SK-N-SH (cell line): ENCODE measurements around the gene PLD2. TPM values are rescaled to one million over a fixed set of nuclear protein-coding genes. Genes with fewer than 3 reads are reported as not detected.

ENCODE experiments used
- CTCF ChIA-PET: fragments of 300-600, 350-600 bp; formaldehyde crosslinking; extraction: SDS; loops from one replicate; lab custom pipeline; 2021; lab: Yijun Ruan, JAX
- POLR2A ChIA-PET: fragments of 350-600 bp; sonication (Branson Sonifier 250); formaldehyde crosslinking; extraction: SDS; loops from one replicate; lab custom pipeline; 2020; ENCODE audit warnings: antibody characterized with exemption, inconsistent platforms; lab: Yijun Ruan, JAX
- DNase-seq: peaks from one replicate; pipeline ENCODE4 v3.0.0; 2012
- H2AFZ ChIP-seq: fragments of 200-600 bp; sonication (generic); 2 replicates; pipeline ENCODE4 v1.8.1; 2016; ENCODE audit warnings: antibody characterized with exemption, mild to moderate bottlenecking, low read depth
- H3F3A ChIP-seq: fragments of 200-600 bp; sonication (generic); replicated peaks from 2 replicates; pipeline ENCODE3; 2016; ENCODE audit warnings: antibody characterized with exemption, mild to moderate bottlenecking; ENCODE audit not compliant: insufficient read depth
- H3K27ac ChIP-seq, 2 experiments: fragments of 200-500 bp in 1 of 2; fragments of 200-600 bp in 1 of 2; sonication (Bioruptor generic) in 1 of 2; sonication (generic), shearing (Covaris generic) in 1 of 2; 2 replicates each; pipeline versions ENCODE4 v1.5.1 to v1.6.1; 2014 to 2016; ENCODE audit warnings: low read depth in 2 of 2, inconsistent platforms in 1 of 2, low read length in 1 of 2, mild to moderate bottlenecking in 1 of 2, mixed read lengths in 1 of 2
- H3K27me3 ChIP-seq: fragments of 200-600 bp; sonication (generic), shearing (Covaris generic); 2 replicates; pipeline ENCODE4 v1.6.1; 2016; ENCODE audit warnings: mixed run types; ENCODE audit not compliant: insufficient read depth
- H3K36me3 ChIP-seq, 2 experiments: fragments of 200-500 bp in 1 of 2; fragments of 200-600 bp in 1 of 2; sonication (Bioruptor generic) in 1 of 2; sonication (generic) in 1 of 2; replicated peaks in 1 of 2; 2 replicates each; pipeline versions ENCODE3 to v1.5.1; 2014 to 2016; ENCODE audit warnings: low read length in 1 of 2, mild to moderate bottlenecking in 1 of 2; ENCODE audit not compliant: insufficient read depth in 2 of 2, control insufficient read depth in 1 of 2
- H3K4me1 ChIP-seq, 2 experiments: fragments of 200-500 bp in 1 of 2; fragments of 200-600 bp in 1 of 2; sonication (Bioruptor generic) in 1 of 2; sonication (generic), shearing (Covaris generic) in 1 of 2; 2 replicates each; pipeline versions ENCODE4 v1.5.1 to v1.6.1; 2014 to 2016; ENCODE audit warnings: low read depth in 1 of 2, low read length in 1 of 2, mixed run types in 1 of 2; ENCODE audit not compliant: insufficient read depth in 2 of 2, control insufficient read depth in 1 of 2
- H3K4me2 ChIP-seq: fragments of 200-600 bp; sonication (generic), shearing (Covaris generic); 2 replicates; pipeline ENCODE4 v1.6.1; 2017; ENCODE audit warnings: mixed run types
- H3K4me3 ChIP-seq, 2 experiments: fragments of 200-500 bp in 1 of 2; fragments of 200-600 bp in 1 of 2; sonication (Bioruptor generic) in 1 of 2; sonication (generic), shearing (Covaris generic) in 1 of 2; 2 replicates each; pipeline versions ENCODE4 v1.5.1 to v1.8.1; 2014 to 2016; ENCODE audit warnings: low read depth in 2 of 2, inconsistent platforms in 1 of 2, low read length in 1 of 2, mild to moderate bottlenecking in 1 of 2, mixed read lengths in 1 of 2, moderate library complexity in 1 of 2
- H3K79me2 ChIP-seq: fragments of 200-600 bp; sonication (generic); 2 replicates; pipeline ENCODE4 v1.8.1; 2017; ENCODE audit warnings: mild to moderate bottlenecking; ENCODE audit not compliant: insufficient read depth
- H3K9ac ChIP-seq: fragments of 200-600 bp; sonication (generic); 2 replicates; pipeline ENCODE4 v1.6.1; 2017; ENCODE audit warnings: mixed run types
- H3K9me2 ChIP-seq: fragments of 200-600 bp; sonication (generic); 2 replicates; pipeline ENCODE4 v1.6.1; 2017; ENCODE audit warnings: mixed run types
- H3K9me3 ChIP-seq: fragments of 200-600 bp; sonication (generic); 2 replicates; pipeline ENCODE4 v1.6.1; 2017; ENCODE audit warnings: mixed run types, mild to moderate bottlenecking, moderate library complexity
- H4K20me1 ChIP-seq: fragments of 200-600 bp; sonication (generic); 2 replicates; pipeline ENCODE4 v1.6.1; 2017; ENCODE audit warnings: mild to moderate bottlenecking, mixed run types; ENCODE audit not compliant: insufficient read depth
- CHD2 ChIP-seq: fragments of 150-350 bp; IDR thresholded peaks from 2 replicates; pipeline ENCODE4 v1.6.1; 2018; ENCODE audit warnings: low read length; ENCODE audit not compliant: partially characterized antibody
- FOSL2 ChIP-seq: IDR thresholded peaks from 2 replicates; pipeline ENCODE4 v1.4.0; 2012; ENCODE audit warnings: low read depth, mild to moderate bottlenecking, moderate library complexity, borderline replicate concordance
- FOXM1 ChIP-seq: IDR thresholded peaks from 2 replicates; pipeline ENCODE4 v1.4.0; 2012; ENCODE audit warnings: low read depth, mild to moderate bottlenecking
- GABPA ChIP-seq: IDR thresholded peaks from 2 replicates; pipeline ENCODE4 v1.4.0; 2012; ENCODE audit warnings: low read depth, mild to moderate bottlenecking
- MXI1 ChIP-seq: IDR thresholded peaks from 2 replicates; pipeline ENCODE4 v1.6.1; 2012; ENCODE audit warnings: mild to moderate bottlenecking, low read depth, low read length, improper control_type of control experiment
- NFIC ChIP-seq: IDR thresholded peaks from 2 replicates; pipeline ENCODE4 v1.4.0; 2012; ENCODE audit warnings: borderline replicate concordance
- RCOR1 ChIP-seq: fragments of 150-350 bp; IDR thresholded peaks from 2 replicates; pipeline ENCODE4 v1.6.1; 2017; ENCODE audit warnings: antibody characterized with exemption, low read length
- RFX5 ChIP-seq: IDR thresholded peaks from 2 replicates; pipeline ENCODE4 v1.6.1; 2012; ENCODE audit warnings: mild to moderate bottlenecking, improper control_type of control experiment, low read length
- TAF1 ChIP-seq: IDR thresholded peaks from 2 replicates; pipeline ENCODE4 v1.6.1; 2012; ENCODE audit warnings: low read depth, mild to moderate bottlenecking, low read length, moderate library complexity, borderline replicate concordance
- TCF12 ChIP-seq: IDR thresholded peaks from 2 replicates; pipeline ENCODE4 v1.4.0; 2012
- WGBS: methylation state at CpG from one replicate; pipeline ENCODE4 v1.1.6; 2017; ENCODE audit warnings: low lambda C conversion rate; 5-methylcytosine and 5-hydroxymethylcytosine counted together
- polyA plus RNA-seq, 3 experiments: library from polyadenylated mRNA; depleted of rRNA; stranded (reverse); fragments of >200 nt; gene quantifications; 2 replicates each; pipeline ENCODE4 v1.2.3, GENCODE V29; 2012
- TF ChIP-seq, protein P1 (sequence below): fragments of 200-600 bp; sonication (generic); IDR thresholded peaks from 2 replicates; pipeline ENCODE4 v1.6.1; 2017; ENCODE audit warnings: antibody characterized with exemption, mild to moderate bottlenecking, moderate library complexity
- TF ChIP-seq, protein P2 (sequence below): fragments of 150-350 bp; IDR thresholded peaks from 2 replicates; pipeline ENCODE4 v1.6.1; 2017; ENCODE audit warnings: antibody characterized with exemption, low read length, low read depth, borderline replicate concordance
- TF ChIP-seq, protein P3 (sequence below): IDR thresholded peaks from 2 replicates; pipeline ENCODE4 v1.4.0; 2012; ENCODE audit warnings: low read depth, borderline replicate concordance
- TF ChIP-seq, protein P4 (sequence below): IDR thresholded peaks from 2 replicates; pipeline ENCODE4 v1.4.0; 2012; ENCODE audit warnings: low read depth, borderline replicate concordance

Gene PLD2
- polyA plus RNA-seq, 1 of the 3 experiments (the other 2 are of a cell fraction), result 42.5 TPM

DNA sequence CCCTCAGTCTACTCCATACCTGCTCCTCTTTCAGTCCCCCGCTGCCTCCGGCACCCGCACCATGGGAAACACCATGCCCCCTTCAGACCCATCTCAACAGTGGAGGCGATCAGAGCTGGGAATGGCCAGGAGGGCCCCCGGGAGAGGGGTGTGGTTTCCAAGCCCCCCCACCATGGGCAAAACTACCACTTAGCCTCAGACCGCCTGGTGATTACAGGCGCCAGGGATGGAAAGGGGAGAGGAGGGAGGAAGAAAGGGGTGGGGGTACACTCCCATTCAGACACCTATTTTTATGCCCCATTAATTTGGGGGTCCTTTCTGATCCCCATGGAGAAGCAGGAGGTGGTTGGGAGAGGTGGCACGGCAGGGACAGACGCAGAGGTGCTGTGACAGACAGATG lies 4.7 kb upstream of the PLD2 start, which contains the start of gene C17orf114:
Gene C17orf114 (minus strand): TSS at position 101 of the 400 bp plus-strand sequence.
- peaks cover 11 to 18% of the 10 kb centered on the region in 2 experiments for H3K36me3 ChIP-seq
- no peak within 1 kb of the TSS for H2AFZ ChIP-seq
- H3K9ac ChIP-seq, result no peak within 1 kb of the TSS
- H3K9me2 ChIP-seq, result no peaks in the 10 kb centered on the region
- H3K27ac ChIP-seq, result no peak within 1 kb of the TSS
- POLR2A ChIA-PET, result no interaction called here
- H3K4me2 ChIP-seq, result no peak within 1 kb of the TSS
- no peaks in the 10 kb centered on the region for H3K9me3 ChIP-seq
- H4K20me1 ChIP-seq, result no peaks in the 10 kb centered on the region
- no peaks in the 10 kb centered on the region for H3F3A ChIP-seq
- peaks cover 0 to 2% of the 10 kb centered on the region in 2 experiments; a peak in 1 of 4 replicates for H3K4me1 ChIP-seq
- TF ChIP-seq TAF1, result no peak
- H3K4me3 ChIP-seq, result no peak within 1 kb of the TSS
- peaks cover 21% of the 10 kb centered on the region for H3K79me2 ChIP-seq
- 84% methylated on average over 9 of the region's 9 CpGs for WGBS
- no peak for DNase-seq
- CTCF ChIA-PET, result no interaction called here
- no peaks in the 10 kb centered on the region for H3K27me3 ChIP-seq

DNA sequence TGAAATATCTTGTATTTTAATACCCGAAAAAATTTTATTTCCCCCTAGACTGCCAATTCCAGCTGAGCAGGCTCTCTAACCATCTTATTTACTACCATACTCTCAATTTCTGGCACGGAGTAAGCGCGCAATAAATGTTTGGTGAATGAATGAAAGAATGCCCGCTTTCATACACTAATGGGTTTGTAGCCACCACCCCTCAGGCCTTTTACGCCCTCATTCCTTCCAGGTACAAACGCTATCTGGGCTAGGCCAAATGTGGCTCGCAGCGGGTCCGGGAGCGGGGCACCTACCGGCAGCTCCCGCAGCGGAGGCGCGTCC lies 536 bp upstream of the PLD2 start:
- peaks cover 17% of the 10 kb centered on the region; the same call in 1 of the 2 replicates for H3K79me2 ChIP-seq
- H3K9me2 ChIP-seq, result no peaks in the 10 kb centered on the region
- H3K4me2 ChIP-seq, result peak overlapping the region; percentile 93
- peak overlapping the region; percentile 97 for H2AFZ ChIP-seq
- H3K36me3 ChIP-seq, result peaks cover 5 to 6% of the 10 kb centered on the region in 2 experiments
- no peaks in the 10 kb centered on the region for H3K9me3 ChIP-seq
- H3K27ac ChIP-seq, result no peak overlapping the region; a peak in 1 of 4 replicates
- ChIA-PET POLR2A (interaction anchor here (1.0 to 1.2 kb wide), 3 partner anchors 10 to 16 kb away, joined by 4 to 11 read pairs (median 10); partner anchors contain the start of gene PSMB6), CTCF (interaction anchor here (0.7 to 2.0 kb wide), 7 partner anchors 9 to 103 kb away, joined by 3 to 10 read pairs (median 4); partner anchors contain the start of gene PSMB6)
- H3K27me3 ChIP-seq, result no peaks in the 10 kb centered on the region
- H3K9ac ChIP-seq, result peak overlapping the region; percentile 83
- no peaks in the 10 kb centered on the region for H4K20me1 ChIP-seq
- no peak for TF ChIP-seq RCOR1
- TF ChIP-seq CHD2, result no peak
- no peak for TF ChIP-seq FOSL2
- no peaks in the 10 kb centered on the region for H3F3A ChIP-seq
- DNase-seq, result no peak
- H3K4me3 ChIP-seq, result peak overlapping the region; percentile 63 to 92
- 3% methylated on average over 15 of the region's 16 CpGs for WGBS
- peaks cover 0 to 8% of the 10 kb centered on the region in 2 experiments; a peak in 1 of 4 replicates for H3K4me1 ChIP-seq

DNA sequence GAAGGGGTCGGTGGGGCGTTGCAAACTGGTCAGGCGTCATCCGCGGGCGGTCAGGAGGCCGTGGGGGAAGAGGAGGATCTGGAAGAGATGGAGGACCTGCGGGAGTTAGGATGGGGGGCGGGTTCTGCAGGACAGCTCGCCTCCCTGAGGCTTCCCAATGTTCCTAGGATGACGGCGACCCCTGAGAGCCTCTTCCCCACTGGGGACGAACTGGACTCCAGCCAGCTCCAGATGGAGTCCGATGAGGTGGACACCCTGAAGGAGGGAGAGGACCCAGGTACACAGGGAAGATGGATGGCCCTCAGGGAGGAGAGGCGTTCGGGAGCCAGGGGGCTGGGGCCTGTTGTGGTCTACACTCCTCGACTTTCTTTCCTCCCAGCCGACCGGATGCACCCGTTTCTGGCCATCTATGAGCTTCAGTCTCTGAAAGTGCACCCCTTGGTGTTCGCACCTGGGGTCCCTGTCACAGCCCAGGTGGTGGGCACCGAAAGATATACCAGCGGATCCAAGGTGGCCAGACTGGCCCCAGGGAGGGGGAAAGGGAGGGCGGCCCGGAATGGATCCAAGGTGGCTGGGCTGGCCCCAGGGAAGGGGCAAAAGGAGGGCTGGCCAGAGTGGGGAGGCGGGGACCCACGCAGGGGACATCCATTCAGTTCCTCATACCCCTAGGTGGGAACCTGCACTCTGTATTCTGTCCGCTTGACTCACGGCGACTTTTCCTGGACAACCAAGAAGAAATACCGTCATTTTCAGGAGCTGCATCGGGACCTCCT lies 839 bp downstream of the PLD2 start:
- Histone ChIP-seq H3K79me2 (peaks cover 17% of the 10 kb centered on the region; the same call in 1 of the 2 replicates), H3K4me1 (peaks cover 0 to 8% of the 10 kb centered on the region in 2 experiments; a peak in 1 of 4 replicates), H3F3A (no peaks in the 10 kb centered on the region), H3K36me3 (peaks cover 5 to 6% of the 10 kb centered on the region in 2 experiments), H3K4me2 (peak overlapping the region; percentile 89), H3K4me3 (peak overlapping the region; percentile 63 to 92), H3K9ac (peak overlapping the region; percentile 84; the same call in 1 of the 2 replicates), H3K27me3 (no peaks in the 10 kb centered on the region), H2AFZ (no peak overlapping the region; the same call in 1 of the 2 replicates), H3K27ac (no peak overlapping the region), H4K20me1 (no peaks in the 10 kb centered on the region), H3K9me3 (no peaks in the 10 kb centered on the region), H3K9me2 (no peaks in the 10 kb centered on the region)
- WGBS, result 37% methylated on average over 26 of the region's 32 CpGs
- ChIA-PET POLR2A (interaction anchor here (1.2 to 1.6 kb wide), 2 partner anchors 15 to 18 kb away, joined by 4 to 5 read pairs; no protein-coding TSS in a partner anchor), CTCF (interaction anchor here (1.2 to 1.8 kb wide), 7 partner anchors 11 to 101 kb away, joined by 3 to 7 read pairs (median 4); no protein-coding TSS in a partner anchor)
- peak; percentile 70 for DNase-seq
- TF ChIP-seq TCF12, result no peak
- no peak for TF ChIP-seq NFIC
- TF ChIP-seq, protein P1, sequence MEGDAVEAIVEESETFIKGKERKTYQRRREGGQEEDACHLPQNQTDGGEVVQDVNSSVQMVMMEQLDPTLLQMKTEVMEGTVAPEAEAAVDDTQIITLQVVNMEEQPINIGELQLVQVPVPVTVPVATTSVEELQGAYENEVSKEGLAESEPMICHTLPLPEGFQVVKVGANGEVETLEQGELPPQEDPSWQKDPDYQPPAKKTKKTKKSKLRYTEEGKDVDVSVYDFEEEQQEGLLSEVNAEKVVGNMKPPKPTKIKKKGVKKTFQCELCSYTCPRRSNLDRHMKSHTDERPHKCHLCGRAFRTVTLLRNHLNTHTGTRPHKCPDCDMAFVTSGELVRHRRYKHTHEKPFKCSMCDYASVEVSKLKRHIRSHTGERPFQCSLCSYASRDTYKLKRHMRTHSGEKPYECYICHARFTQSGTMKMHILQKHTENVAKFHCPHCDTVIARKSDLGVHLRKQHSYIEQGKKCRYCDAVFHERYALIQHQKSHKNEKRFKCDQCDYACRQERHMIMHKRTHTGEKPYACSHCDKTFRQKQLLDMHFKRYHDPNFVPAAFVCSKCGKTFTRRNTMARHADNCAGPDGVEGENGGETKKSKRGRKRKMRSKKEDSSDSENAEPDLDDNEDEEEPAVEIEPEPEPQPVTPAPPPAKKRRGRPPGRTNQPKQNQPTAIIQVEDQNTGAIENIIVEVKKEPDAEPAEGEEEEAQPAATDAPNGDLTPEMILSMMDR, result no peak
- no peak for TF ChIP-seq GABPA
- TF ChIP-seq, protein P2, sequence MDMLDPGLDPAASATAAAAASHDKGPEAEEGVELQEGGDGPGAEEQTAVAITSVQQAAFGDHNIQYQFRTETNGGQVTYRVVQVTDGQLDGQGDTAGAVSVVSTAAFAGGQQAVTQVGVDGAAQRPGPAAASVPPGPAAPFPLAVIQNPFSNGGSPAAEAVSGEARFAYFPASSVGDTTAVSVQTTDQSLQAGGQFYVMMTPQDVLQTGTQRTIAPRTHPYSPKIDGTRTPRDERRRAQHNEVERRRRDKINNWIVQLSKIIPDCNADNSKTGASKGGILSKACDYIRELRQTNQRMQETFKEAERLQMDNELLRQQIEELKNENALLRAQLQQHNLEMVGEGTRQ, result no peak
- TF ChIP-seq, protein P3, sequence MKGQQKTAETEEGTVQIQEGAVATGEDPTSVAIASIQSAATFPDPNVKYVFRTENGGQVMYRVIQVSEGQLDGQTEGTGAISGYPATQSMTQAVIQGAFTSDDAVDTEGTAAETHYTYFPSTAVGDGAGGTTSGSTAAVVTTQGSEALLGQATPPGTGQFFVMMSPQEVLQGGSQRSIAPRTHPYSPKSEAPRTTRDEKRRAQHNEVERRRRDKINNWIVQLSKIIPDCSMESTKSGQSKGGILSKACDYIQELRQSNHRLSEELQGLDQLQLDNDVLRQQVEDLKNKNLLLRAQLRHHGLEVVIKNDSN, result no peak
- no peak for TF ChIP-seq RFX5
- TF ChIP-seq MXI1, result no peak
- TF ChIP-seq, protein P4, sequence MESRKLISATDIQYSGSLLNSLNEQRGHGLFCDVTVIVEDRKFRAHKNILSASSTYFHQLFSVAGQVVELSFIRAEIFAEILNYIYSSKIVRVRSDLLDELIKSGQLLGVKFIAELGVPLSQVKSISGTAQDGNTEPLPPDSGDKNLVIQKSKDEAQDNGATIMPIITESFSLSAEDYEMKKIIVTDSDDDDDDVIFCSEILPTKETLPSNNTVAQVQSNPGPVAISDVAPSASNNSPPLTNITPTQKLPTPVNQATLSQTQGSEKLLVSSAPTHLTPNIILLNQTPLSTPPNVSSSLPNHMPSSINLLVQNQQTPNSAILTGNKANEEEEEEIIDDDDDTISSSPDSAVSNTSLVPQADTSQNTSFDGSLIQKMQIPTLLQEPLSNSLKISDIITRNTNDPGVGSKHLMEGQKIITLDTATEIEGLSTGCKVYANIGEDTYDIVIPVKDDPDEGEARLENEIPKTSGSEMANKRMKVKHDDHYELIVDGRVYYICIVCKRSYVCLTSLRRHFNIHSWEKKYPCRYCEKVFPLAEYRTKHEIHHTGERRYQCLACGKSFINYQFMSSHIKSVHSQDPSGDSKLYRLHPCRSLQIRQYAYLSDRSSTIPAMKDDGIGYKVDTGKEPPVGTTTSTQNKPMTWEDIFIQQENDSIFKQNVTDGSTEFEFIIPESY, result no peak
- TF ChIP-seq RCOR1, result no peak
- no peak for TF ChIP-seq FOXM1
